ENCODE data around the gene WDR33. TPM values are rescaled to one million over a fixed set of nuclear protein-coding genes. Genes with fewer than 3 reads are reported as not detected.
A peak's percentile ranks its signal among the peaks of the same experiment; 100 is the strongest.

Gene WDR33
- total RNA-seq, 2 experiments from 2014 or later = 59.8 to 61.5 TPM

DNA sequence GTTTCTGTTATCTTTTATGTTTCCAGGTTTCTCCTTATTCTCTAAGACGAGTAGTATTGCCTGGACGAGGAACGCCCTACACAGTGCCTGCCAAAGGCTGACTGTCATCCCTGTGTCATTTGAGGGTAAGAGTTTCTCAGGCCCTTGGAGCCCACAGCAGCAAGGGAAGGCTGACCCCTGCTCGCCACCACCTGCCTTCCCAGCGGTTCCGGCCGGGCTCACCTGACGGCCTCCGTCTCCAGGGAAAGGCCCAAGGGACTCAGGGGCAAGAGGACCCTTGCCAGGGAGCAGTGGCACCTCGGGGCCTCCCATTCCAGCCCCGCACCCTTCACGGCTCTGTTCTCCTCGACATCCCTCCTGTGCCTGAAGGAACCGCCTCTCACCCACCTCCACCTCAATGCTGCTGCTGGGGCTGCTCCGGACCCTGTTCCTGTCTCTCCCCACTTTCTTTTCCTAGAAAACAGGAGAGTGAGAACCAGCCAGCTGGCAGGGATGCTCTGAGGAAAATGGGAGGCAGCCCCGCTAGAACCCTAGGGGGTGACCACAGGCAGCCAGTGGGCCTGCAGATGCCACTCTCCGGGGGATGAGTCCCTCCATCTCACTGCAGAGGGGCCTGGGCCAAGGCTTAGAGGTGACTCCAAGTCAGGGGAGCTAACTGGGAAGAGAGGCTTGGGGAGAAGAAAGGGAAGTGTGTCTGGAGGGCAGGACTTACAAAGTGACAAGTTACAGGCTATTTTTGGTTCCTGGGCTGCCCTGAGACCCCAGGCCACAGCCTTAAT is 137.5 kb downstream of the WDR33 start:
- peaks cover 0 to 8% of the 10 kb centered on the region in 2 experiments for H3K9me3 ChIP-seq (ENCODE audit: control insufficient read depth in 1 of 2, insufficient read depth in 1 of 2, low read length in 2 of 2)
- no peak for TF ChIP-seq CTCF (IDR thresholded peaks at IDR 0.05)
- intact Hi-C loops (cut with DNase I, micrococcal nuclease) = no loop called here
- Mint-ChIP-seq H3K9me3 (no peaks in the 10 kb centered on the region), H3K4me1 (ENCODE audit: low read depth) (peaks cover 9% of the 10 kb centered on the region), H3K36me3 (ENCODE audit: low read depth) (no peaks in the 10 kb centered on the region), H3K4me3 (peak overlapping the region; percentile 76), H3K27me3 (peaks cover 82% of the 10 kb centered on the region), H3K27ac (no peak overlapping the region)
- H3K27ac ChIP-seq (ENCODE audit: low read depth in 1 of 2, low read length in 2 of 2) = no peak overlapping the region
- peak in 1 of 14 experiments; percentile 7 for DNase-seq
- ATAC-seq (ENCODE audit: poor library complexity) = no peak
- no peaks in the 10 kb centered on the region for H3K36me3 ChIP-seq (ENCODE audit: insufficient read depth, low read length)
- peaks cover 47 to 54% of the 10 kb centered on the region in 2 experiments for H3K27me3 ChIP-seq (ENCODE audit: control insufficient read depth in 1 of 2, insufficient read depth in 2 of 2, low read length in 2 of 2)
- CTCF ChIA-PET = no interaction called here
- POLR2A ChIA-PET = interaction anchor here (0.7 kb wide), 1 partner anchor 79 kb away, joined by 3 read pairs; no protein-coding TSS in a partner anchor
- peaks cover 15% of the 10 kb centered on the region for H3K4me1 ChIP-seq (ENCODE audit: insufficient read depth, low read length)
- H3K4me3 ChIP-seq (ENCODE audit: low read length) = no peak overlapping the region

DNA sequence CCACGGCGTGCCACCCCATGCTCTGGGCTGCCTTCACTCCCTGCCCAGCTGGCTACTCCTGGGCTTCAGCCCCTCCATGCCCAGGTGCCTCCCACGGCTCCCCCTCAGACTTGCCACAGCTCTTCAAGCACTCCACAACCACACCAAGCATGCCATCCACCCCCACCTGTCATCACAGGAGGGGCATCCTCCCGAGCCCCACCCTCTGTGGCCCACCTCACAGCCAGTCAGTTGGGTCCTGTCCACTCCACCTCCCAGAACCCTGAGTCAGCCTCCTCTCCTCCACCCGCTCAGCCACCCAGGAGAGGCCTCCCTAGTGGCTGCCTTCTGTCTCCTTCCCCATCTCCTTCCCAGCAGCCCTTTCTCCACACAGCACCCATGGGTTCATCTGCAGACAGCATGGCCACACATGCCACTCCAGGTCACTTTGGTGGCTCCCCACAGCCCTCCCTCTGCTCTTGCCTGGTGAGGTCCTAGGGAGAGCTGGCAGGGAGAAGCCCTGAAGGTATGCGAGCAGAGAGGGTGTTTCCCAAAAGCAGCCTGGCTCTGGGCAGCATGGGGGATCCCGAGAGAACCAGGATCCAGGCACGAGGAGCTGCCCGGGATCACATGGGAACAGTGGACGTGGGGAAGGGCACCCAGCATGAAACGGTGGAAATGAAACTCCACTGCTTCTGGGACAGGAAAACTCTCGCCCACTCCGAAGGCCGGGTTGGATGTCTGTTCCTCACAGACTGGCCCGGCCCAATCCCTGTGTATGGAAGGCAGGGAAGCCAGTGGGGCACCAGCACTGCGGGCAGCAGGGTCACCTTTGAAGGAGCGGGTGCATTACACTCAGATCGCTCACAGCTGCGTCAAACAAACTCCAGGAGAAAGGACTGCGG is 138.4 kb downstream of the WDR33 start:
- ChIA-PET POLR2A (no interaction called here), CTCF (no interaction called here)
- no peak overlapping the region for H3K27ac Mint-ChIP-seq
- Histone ChIP-seq H3K4me1 (ENCODE audit: insufficient read depth, low read length) (peaks cover 15% of the 10 kb centered on the region), H3K27ac (ENCODE audit: low read depth in 1 of 2, low read length in 2 of 2) (no peak overlapping the region), H3K4me3 (ENCODE audit: low read length) (no peak overlapping the region), H3K27me3 (ENCODE audit: control insufficient read depth in 1 of 2, insufficient read depth in 2 of 2, low read length in 2 of 2) (peaks cover 47 to 54% of the 10 kb centered on the region in 2 experiments), H3K9me3 (ENCODE audit: control insufficient read depth in 1 of 2, insufficient read depth in 1 of 2, low read length in 2 of 2) (peaks cover 0 to 8% of the 10 kb centered on the region in 2 experiments), H3K36me3 (ENCODE audit: insufficient read depth, low read length) (no peaks in the 10 kb centered on the region)
- H3K4me1 Mint-ChIP-seq (ENCODE audit: low read depth) = peaks cover 9% of the 10 kb centered on the region
- intact Hi-C loops (cut with DNase I, micrococcal nuclease) = no loop called here
- H3K36me3 Mint-ChIP-seq (ENCODE audit: low read depth) = no peaks in the 10 kb centered on the region
- DNase-seq (peak in 1 of 14 experiments; percentile 5), ATAC-seq (ENCODE audit: poor library complexity) (no peak)
- TF ChIP-seq CTCF (IDR thresholded peaks at IDR 0.05) = no peak
- no peaks in the 10 kb centered on the region for H3K9me3 Mint-ChIP-seq
- H3K27me3 Mint-ChIP-seq = peaks cover 77% of the 10 kb centered on the region
- H3K4me3 Mint-ChIP-seq = peak overlapping the region; percentile 25

DNA sequence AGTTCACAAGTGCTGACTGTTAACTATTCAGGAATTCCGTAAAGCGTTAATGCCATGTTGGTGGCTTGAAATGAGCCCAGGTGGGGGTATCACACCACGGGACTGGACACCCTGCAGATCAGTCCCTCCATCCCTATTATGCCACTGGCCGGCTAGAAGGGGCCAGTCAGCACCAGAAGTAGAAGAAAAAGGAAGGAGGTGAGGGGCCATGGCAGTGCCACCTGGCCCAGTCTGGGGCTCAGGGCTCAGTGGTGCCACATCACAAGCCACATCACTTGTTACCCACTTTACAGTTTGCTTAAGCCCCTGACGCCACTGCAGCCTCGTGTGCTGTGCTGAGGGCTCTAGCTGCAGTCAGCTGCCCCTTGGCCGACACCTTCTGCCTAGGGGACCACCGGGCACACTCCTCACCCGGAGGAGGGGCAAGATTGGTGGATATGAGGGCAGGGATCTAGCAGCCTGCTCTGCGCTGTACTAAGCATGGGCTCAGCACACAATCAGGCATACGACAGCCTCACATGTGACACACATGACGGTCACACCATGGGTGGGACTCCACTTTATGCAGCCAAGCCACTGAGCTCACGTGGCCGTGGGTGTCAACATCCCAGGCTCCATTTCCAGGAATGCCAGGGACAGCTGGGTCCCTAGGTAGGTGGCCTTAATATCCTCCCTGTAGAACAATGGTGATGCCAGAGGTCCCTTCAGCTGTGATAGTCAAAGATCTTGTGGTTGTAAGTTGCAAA is 139.2 kb downstream of the WDR33 start:
- Histone ChIP-seq H3K36me3 (ENCODE audit: insufficient read depth, low read length) (no peaks in the 10 kb centered on the region), H3K4me3 (ENCODE audit: low read length) (no peak overlapping the region), H3K9me3 (ENCODE audit: control insufficient read depth in 1 of 2, insufficient read depth in 1 of 2, low read length in 2 of 2) (peaks cover 0 to 8% of the 10 kb centered on the region in 2 experiments), H3K4me1 (ENCODE audit: insufficient read depth, low read length) (peaks cover 15% of the 10 kb centered on the region), H3K27me3 (ENCODE audit: control insufficient read depth in 1 of 2, insufficient read depth in 2 of 2, low read length in 2 of 2) (peaks cover 44 to 54% of the 10 kb centered on the region in 2 experiments), H3K27ac (ENCODE audit: low read depth in 1 of 2, low read length in 2 of 2) (no peak overlapping the region)
- ATAC-seq (ENCODE audit: poor library complexity) (no peak), DNase-seq (peak in 1 of 14 experiments; percentile 6)
- Mint-ChIP-seq H3K4me1 (ENCODE audit: low read depth) (peaks cover 8% of the 10 kb centered on the region), H3K27me3 (peaks cover 77% of the 10 kb centered on the region), H3K36me3 (ENCODE audit: low read depth) (no peaks in the 10 kb centered on the region), H3K27ac (no peak overlapping the region), H3K9me3 (no peaks in the 10 kb centered on the region), H3K4me3 (peak overlapping the region; percentile 25)
- ChIA-PET POLR2A (no interaction called here), CTCF (no interaction called here)
- no peak for TF ChIP-seq CTCF (IDR thresholded peaks at IDR 0.05)
- intact Hi-C loops (cut with DNase I, micrococcal nuclease) = no loop called here
